Heart left ventricle (tissue), 16 donors: ENCODE data around the gene GPC6. TPM values are rescaled to one million over a fixed set of nuclear protein-coding genes. Genes with fewer than 3 reads are reported as not detected.

Source experiments
- ATAC-seq, 4 donors: fragments of 200-7000 bp; cut with Tn5 transposase; one replicate each; pipeline ENCODE4 v1.9.1; 2020 to 2022; ENCODE audit warnings: moderate library complexity in 4 of 4, mild to moderate bottlenecking in 3 of 4, moderate number of reproducible peaks in 1 of 4
- DNase-seq, 5 donors: peaks; one replicate each; pipeline ENCODE4 v3.0.0-alpha.2; 2020
- H3K27ac ChIP-seq, 12 donors: fragments of 200-600 bp; sonication (generic) in 4 of 12; one replicate each; pipeline versions ENCODE4 v1.5.0 to v1.8.0; 2016 to 2022; ENCODE audit warnings: mild to moderate bottlenecking in 2 of 12
- H3K27me3 ChIP-seq, 9 donors: fragments of 200-600 bp; sonication (generic) in 2 of 9; one replicate each; pipeline versions ENCODE4 v1.5.1 to v1.8.0; 2016 to 2022; ENCODE audit warnings: mild to moderate bottlenecking in 3 of 9
- H3K36me3 ChIP-seq, 9 donors: fragments of 200-600 bp; sonication (generic) in 2 of 9; one replicate each; pipeline versions ENCODE4 v1.5.0 to v1.8.0; 2018 to 2022; ENCODE audit warnings: mild to moderate bottlenecking in 2 of 9
- H3K4me1 ChIP-seq, 12 donors: fragments of 200-600 bp; sonication (generic) in 4 of 12; one replicate each; pipeline versions ENCODE4 v1.5.0 to v1.8.0; 2016 to 2022; ENCODE audit warnings: mild to moderate bottlenecking in 3 of 12
- H3K4me3 ChIP-seq, 12 donors: fragments of 200-600 bp; sonication (generic) in 4 of 12; one replicate each; pipeline versions ENCODE4 v1.5.0 to v1.8.0; 2017 to 2022; ENCODE audit warnings: mild to moderate bottlenecking in 9 of 12, moderate library complexity in 4 of 12
- H3K9me3 ChIP-seq, 12 donors: fragments of 200-600 bp; sonication (generic) in 4 of 12; one replicate each; pipeline versions ENCODE4 v1.5.0 to v1.8.0; 2016 to 2022; ENCODE audit warnings: mild to moderate bottlenecking in 1 of 12
- POLR2A ChIP-seq, 2 donors: fragments of 450-650 bp; IDR thresholded peaks; one replicate each; pipeline ENCODE4 v1.6.1; 2017; ENCODE audit warnings: antibody characterized with exemption in 2 of 2, mild to moderate bottlenecking in 2 of 2, moderate library complexity in 2 of 2
- WGBS, 4 donors: extraction: QIAGEN DNeasy Blood & Tissue Kit in 2 of 4; methylation state at CpG; one replicate each; pipeline versions ENCODE4 v1.1.5 to v1.1.7; 2013 to 2018; 5-methylcytosine and 5-hydroxymethylcytosine counted together
- intact Hi-C, 10 donors: fragments of 100-400 bp; cut with DNase I; formaldehyde crosslinking; loops; one replicate each; pipeline versions ENCODE4 v1.11.1 to v1.14.2; 2022
- polyA plus RNA-seq, 2 donors: library from polyadenylated mRNA; stranded (reverse); fragments of 200-250 nt; gene quantifications; one replicate each; pipeline ENCODE4 v1.2.3, GENCODE V29; 2013
- total RNA-seq, 9 donors: library from RNA; depleted of rRNA in 2 of 9; stranded (reverse); fragments of >200 nt in 2 of 9; fragmentation: NEBNext Ultra II Directional in 3 of 9; extraction: Animal tissue kit (Norgen Biotek cat#: 25700) in 3 of 9; gene quantifications; one replicate each; pipeline versions ENCODE4 v1.1.0 to v1.2.4, GENCODE V29; 2016 to 2023
- TF ChIP-seq, protein P1 (sequence below), 12 donors: fragments of 200-600 bp; sonication (generic) in 4 of 12; IDR thresholded peaks; one replicate each; pipeline versions ENCODE4 v1.5.0 to v1.8.0; 2018 to 2022; ENCODE audit warnings: antibody characterized with exemption in 12 of 12, mild to moderate bottlenecking in 5 of 12
- donor health status: ischemic (EF 13 %, LVEDD 7.1; RV severe dilation, severe dysfunction).
- donor health status: healthy with polysubstance abuse.
- donor health status: DM: no; HTN: yes; CAD: no.
- donor health status: DM: no; HTN: no; CAD: no.
- donor health status: ischemic (EF 25% LVEDD 6.9; RV normal size, moderate dysfunction).
- donor health status: ischemic (EF 25% LVEDD 5.7; RV mildly dilated, moderate dysfunction).
- donor health status: healthy.
- donor health status: DM: yes; HTN: yes; CAD: no.
- donor health status: ischemic (EF 35%, LVEDD 5.7; RV mildly dilated, moderate dysfunction).
- donor health status: nonischemic (EF 11% LVEDD 7.7; RV severe dilation, severe dysfunction).
- donor health status: DM: yes; HTN: yes; CAD: no.
- donor health status: PGD.
- donor health status: ischemic (EF 29% LVEDD 5.4; RV normal size, mild dysfunction).
- donor health status: nonischemic (EF 23%, LVEDD 6.1; RV moderate dilation, normal function).

The GPC6 gene
- total and polyA plus RNA-seq, 11 donors = 0.08 to 6.2 (median 2.0) TPM

GRCh38 chr13:93769101-93769500, 542.5 kb downstream of the GPC6 start:
- H3K9me3 ChIP-seq = no peaks in the 10 kb centered on the region
- H3K27ac ChIP-seq = no peak overlapping the region
- H3K4me3 ChIP-seq = no peak overlapping the region
- H3K36me3 ChIP-seq = no peaks in the 10 kb centered on the region
- 68 to 81% (median 69%) methylated on average over 3 of the region's 3 CpGs for WGBS, 4 donors
- H3K4me1 ChIP-seq = peaks cover 0 to 8% (median 0%) of the 10 kb centered on the region in 12 donors
- no peaks in the 10 kb centered on the region for H3K27me3 ChIP-seq
- intact Hi-C loops = no loop called here
- DNase-seq (no peak), ATAC-seq (no peak)
- TF ChIP-seq, protein P1, sequence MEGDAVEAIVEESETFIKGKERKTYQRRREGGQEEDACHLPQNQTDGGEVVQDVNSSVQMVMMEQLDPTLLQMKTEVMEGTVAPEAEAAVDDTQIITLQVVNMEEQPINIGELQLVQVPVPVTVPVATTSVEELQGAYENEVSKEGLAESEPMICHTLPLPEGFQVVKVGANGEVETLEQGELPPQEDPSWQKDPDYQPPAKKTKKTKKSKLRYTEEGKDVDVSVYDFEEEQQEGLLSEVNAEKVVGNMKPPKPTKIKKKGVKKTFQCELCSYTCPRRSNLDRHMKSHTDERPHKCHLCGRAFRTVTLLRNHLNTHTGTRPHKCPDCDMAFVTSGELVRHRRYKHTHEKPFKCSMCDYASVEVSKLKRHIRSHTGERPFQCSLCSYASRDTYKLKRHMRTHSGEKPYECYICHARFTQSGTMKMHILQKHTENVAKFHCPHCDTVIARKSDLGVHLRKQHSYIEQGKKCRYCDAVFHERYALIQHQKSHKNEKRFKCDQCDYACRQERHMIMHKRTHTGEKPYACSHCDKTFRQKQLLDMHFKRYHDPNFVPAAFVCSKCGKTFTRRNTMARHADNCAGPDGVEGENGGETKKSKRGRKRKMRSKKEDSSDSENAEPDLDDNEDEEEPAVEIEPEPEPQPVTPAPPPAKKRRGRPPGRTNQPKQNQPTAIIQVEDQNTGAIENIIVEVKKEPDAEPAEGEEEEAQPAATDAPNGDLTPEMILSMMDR (IDR thresholded peaks at IDR 0.05) = no peak
- no peak for TF ChIP-seq POLR2A (IDR thresholded peaks at IDR 0.05)

DNA sequence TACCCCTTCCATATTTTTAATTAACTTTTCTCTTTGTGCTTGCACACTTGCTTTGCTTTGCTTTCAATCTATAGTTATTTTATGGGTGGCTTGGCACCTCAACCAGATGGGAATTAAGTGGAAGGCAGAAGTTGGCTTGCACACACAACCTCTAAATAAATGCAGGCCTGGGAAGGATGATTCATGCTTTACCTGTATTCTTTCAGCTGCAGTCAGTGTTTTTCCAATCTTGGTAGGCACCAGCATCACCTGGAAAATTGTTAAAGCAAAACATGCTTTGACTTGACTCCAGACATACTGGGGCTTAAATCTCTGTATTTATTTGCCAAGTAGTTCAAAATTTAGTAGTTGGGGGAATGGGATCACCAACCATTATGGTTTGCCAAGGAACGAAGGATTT, 543.0 kb downstream of the GPC6 start:
- H3K27me3 ChIP-seq = no peaks in the 10 kb centered on the region
- TF ChIP-seq, protein P1 (IDR thresholded peaks at IDR 0.05) = no peak
- ATAC-seq = no peak
- H3K27ac ChIP-seq = no peak overlapping the region
- no peaks in the 10 kb centered on the region for H3K9me3 ChIP-seq
- intact Hi-C loops = no loop called here
- H3K4me3 ChIP-seq = no peak overlapping the region
- WGBS, 4 donors = 74 to 90% (median 82%) methylated on average over 1 of the region's 1 CpG
- peaks cover 0 to 8% (median 0%) of the 10 kb centered on the region in 12 donors for H3K4me1 ChIP-seq
- no peak for DNase-seq
- H3K36me3 ChIP-seq = no peaks in the 10 kb centered on the region

DNA sequence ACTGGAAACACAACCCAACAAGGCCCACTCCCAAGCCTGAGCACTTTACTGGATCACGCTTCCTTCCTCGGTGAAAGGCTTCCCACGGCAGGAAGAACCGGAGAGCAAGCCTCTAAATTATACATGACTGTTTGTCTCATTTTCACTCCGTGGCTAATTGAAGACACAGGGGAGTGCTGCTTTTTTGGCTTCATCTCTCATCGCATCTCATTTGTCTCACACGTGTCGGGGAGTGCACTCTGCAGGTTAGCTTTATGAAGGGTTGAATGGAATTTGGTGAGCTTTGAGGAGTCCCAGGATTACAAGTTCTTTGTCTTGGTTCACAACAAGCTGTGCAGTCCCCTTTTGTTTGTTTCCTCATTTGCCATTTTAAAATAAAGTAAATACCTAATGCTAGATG, 544.6 kb downstream of the GPC6 start:
- Histone ChIP-seq H3K36me3 (no peaks in the 10 kb centered on the region), H3K9me3 (no peaks in the 10 kb centered on the region), H3K4me3 (no peak overlapping the region), H3K27me3 (no peaks in the 10 kb centered on the region), H3K4me1 (peaks cover 0 to 8% (median 0%) of the 10 kb centered on the region in 12 donors), H3K27ac (no peak overlapping the region)
- ATAC-seq = no peak
- no peak for TF ChIP-seq POLR2A (IDR thresholded peaks at IDR 0.05)
- TF ChIP-seq, protein P1 (IDR thresholded peaks at IDR 0.05) = no peak
- 73 to 82% (median 81%) methylated on average over 8 of the region's 8 CpGs for WGBS, 4 donors
- intact Hi-C loops = no loop called here
- DNase-seq = no peak

DNA sequence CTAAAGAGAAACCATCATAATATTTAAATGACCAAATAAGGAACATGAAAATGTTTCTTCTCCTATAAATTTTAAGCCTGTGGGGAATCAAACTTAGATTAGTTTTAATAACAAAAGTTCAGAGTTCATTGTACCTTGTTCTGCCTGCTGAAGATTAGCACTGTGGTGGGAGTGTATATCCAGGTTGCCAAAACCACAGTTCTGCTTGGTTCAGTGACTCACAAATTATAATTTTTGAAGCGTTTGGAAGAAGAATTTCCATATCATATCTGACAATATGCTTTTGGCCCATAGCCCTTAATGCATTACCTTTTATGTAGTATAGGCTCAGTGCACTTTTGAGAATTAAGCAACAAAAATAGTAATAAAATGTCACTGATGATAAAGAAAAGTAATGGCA, 545.2 kb downstream of the GPC6 start:
- 70 to 93% (median 77%) methylated on average over 1 of the region's 1 CpG for WGBS, 4 donors
- no peak for ATAC-seq
- no peak for TF ChIP-seq POLR2A (IDR thresholded peaks at IDR 0.05)
- TF ChIP-seq, protein P1 (IDR thresholded peaks at IDR 0.05) = no peak
- H3K4me1 ChIP-seq = peaks cover 0 to 5% (median 0%) of the 10 kb centered on the region in 12 donors
- H3K4me3 ChIP-seq = no peak overlapping the region
- no peak overlapping the region for H3K27ac ChIP-seq
- intact Hi-C loops = no loop called here
- H3K36me3 ChIP-seq = no peaks in the 10 kb centered on the region
- H3K27me3 ChIP-seq = no peaks in the 10 kb centered on the region
- no peaks in the 10 kb centered on the region for H3K9me3 ChIP-seq
- DNase-seq = no peak
